ENCODE measurements around the gene CNGB1.

Gene CNGB1

DNA sequence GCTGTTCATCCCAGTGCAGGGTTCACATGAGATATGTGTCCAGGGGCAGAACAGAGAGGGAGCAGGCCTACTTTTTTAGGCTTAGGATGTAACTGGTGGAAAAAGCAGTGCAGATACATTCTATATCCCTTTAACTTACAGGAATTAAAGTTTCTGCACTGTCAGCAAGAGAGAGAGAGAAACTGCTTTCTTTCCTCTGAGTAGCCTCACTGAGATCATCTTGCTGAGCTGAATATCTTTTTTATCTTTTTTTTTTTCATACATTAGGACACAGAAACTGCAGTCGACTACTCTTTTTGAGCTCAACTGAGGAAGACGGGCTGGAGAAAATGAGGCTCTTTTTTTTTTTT, 50.1 kb downstream of the CNGB1 start:
- no peak overlapping the region for H3K27ac ChIP-seq (replicated peaks; ENCODE audit: low read length)
- no peaks in the 10 kb centered on the region for H3K9me3 ChIP-seq (replicated peaks in 1 of 2; ENCODE audit: control insufficient read depth in 2 of 2, insufficient read depth in 1 of 2, low read depth in 1 of 2, low read length in 2 of 2)
- H2AK5ac ChIP-seq (ENCODE audit: low read depth, low read length) = no peak overlapping the region
- no peak overlapping the region for H3K4me2 ChIP-seq (ENCODE audit: insufficient read depth, low read length, poor library complexity, severe bottlenecking)
- no peak overlapping the region for H4K91ac ChIP-seq (ENCODE audit: low read depth, low read length, poor library complexity)
- H3K14ac ChIP-seq (ENCODE audit: low read length) = no peak overlapping the region
- H3K4ac ChIP-seq (ENCODE audit: low read length) = no peak overlapping the region
- no peak overlapping the region for H2BK12ac ChIP-seq (ENCODE audit: low read length)
- H2AFZ ChIP-seq (ENCODE audit: low read length) = no peak overlapping the region
- H3K18ac ChIP-seq (ENCODE audit: low read length) = no peak overlapping the region
- no peak overlapping the region for H3K9ac ChIP-seq (ENCODE audit: low read depth, low read length, poor library complexity)
- H4K8ac ChIP-seq (ENCODE audit: low read depth, low read length) = no peak overlapping the region
- no peaks in the 10 kb centered on the region for H3K36me3 ChIP-seq (replicated peaks in 1 of 2; ENCODE audit: control insufficient read depth in 2 of 2, insufficient read depth in 2 of 2, low read length in 2 of 2)
- no peaks in the 10 kb centered on the region for H3K79me1 ChIP-seq (ENCODE audit: low read depth, low read length)
- no peak for DNase-seq (ENCODE audit: low spot score)
- H3K4me1 ChIP-seq (ENCODE audit: control insufficient read depth in 2 of 2, insufficient read depth in 1 of 2, low read depth in 1 of 2, low read length in 2 of 2) = no peaks in the 10 kb centered on the region
- no peak overlapping the region for H3K4me3 ChIP-seq (ENCODE audit: low read length in 2 of 2)
- H2BK5ac ChIP-seq (ENCODE audit: low read length) = no peak overlapping the region
- no peak overlapping the region for H2BK15ac ChIP-seq (ENCODE audit: low read length)
- H3K27me3 ChIP-seq (ENCODE audit: control insufficient read depth in 3 of 3, insufficient read depth in 3 of 3, low read depth in 1 of 3, low read length in 3 of 3) = peaks cover 0 to 9% (median 0%) of the 10 kb centered on the region in 3 experiments
- no peak overlapping the region for H2BK120ac ChIP-seq (ENCODE audit: low read depth, low read length)
- no peak overlapping the region for H3K23ac ChIP-seq (ENCODE audit: low read depth, low read length, poor library complexity)
- WGBS, 2 donors (ENCODE audit: extremely low coverage in 2 of 2, insufficient read length in 2 of 2, insufficient replicate concordance in 1 of 2) = no CpG with 5 or more reads among the region's 2 CpGs

DNA sequence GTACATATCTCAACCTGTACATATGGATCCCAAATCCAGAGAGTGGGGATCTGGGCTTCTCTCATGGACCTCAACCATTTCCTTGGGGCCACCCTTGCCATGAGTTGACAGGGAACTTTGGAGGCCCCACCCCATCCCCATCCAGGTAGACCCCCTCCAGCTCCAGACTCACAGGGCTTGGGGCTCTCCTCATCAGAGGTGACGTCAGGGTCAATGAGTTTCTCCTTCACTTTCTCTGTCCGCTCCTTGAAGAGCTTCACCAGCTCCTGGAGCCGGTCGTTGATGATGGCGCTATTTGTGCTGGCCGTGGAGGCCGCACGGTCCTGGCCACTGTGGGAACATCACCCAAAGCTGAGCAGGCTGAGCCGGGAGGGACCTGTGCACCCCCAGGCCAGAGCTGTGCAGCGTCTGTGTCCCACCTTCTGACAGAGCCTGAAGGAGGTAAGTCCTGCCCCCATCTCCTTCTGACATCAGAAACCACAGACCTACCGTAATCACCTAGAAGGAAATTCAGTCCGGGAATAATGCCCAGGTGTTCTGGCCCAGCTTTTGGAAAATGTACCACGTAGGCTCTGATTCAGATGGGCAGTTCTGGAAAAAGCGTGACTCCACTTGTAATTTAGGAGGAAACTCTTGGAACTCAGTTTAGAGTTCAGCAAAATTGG, 50.6 kb downstream of the CNGB1 start:
- H3K4me2 ChIP-seq (ENCODE audit: insufficient read depth, low read length, poor library complexity, severe bottlenecking) = no peak overlapping the region
- no peaks in the 10 kb centered on the region for H3K9me3 ChIP-seq (replicated peaks in 1 of 2; ENCODE audit: control insufficient read depth in 2 of 2, insufficient read depth in 1 of 2, low read depth in 1 of 2, low read length in 2 of 2)
- H2BK5ac ChIP-seq (ENCODE audit: low read length) = no peak overlapping the region
- peak overlapping the region; percentile 51 for H2BK15ac ChIP-seq (ENCODE audit: low read length)
- no peak overlapping the region for H3K14ac ChIP-seq (ENCODE audit: low read length)
- H3K4me1 ChIP-seq (ENCODE audit: control insufficient read depth in 2 of 2, insufficient read depth in 1 of 2, low read depth in 1 of 2, low read length in 2 of 2) = no peaks in the 10 kb centered on the region
- no CpG with 5 or more reads among the region's 14 CpGs for WGBS, 2 donors (ENCODE audit: extremely low coverage in 2 of 2, insufficient read length in 2 of 2, insufficient replicate concordance in 1 of 2)
- no peaks in the 10 kb centered on the region for H3K36me3 ChIP-seq (replicated peaks in 1 of 2; ENCODE audit: control insufficient read depth in 2 of 2, insufficient read depth in 2 of 2, low read length in 2 of 2)
- no peak for DNase-seq (ENCODE audit: low spot score)
- no peak overlapping the region for H3K27ac ChIP-seq (replicated peaks; ENCODE audit: low read length)
- no peak overlapping the region for H2BK12ac ChIP-seq (ENCODE audit: low read length)
- H4K8ac ChIP-seq (ENCODE audit: low read depth, low read length) = no peak overlapping the region
- no peak overlapping the region for H3K4ac ChIP-seq (ENCODE audit: low read length)
- H4K91ac ChIP-seq (ENCODE audit: low read depth, low read length, poor library complexity) = no peak overlapping the region
- no peak overlapping the region for H2BK120ac ChIP-seq (ENCODE audit: low read depth, low read length)
- H2AFZ ChIP-seq (ENCODE audit: low read length) = no peak overlapping the region
- no peaks in the 10 kb centered on the region for H3K79me1 ChIP-seq (ENCODE audit: low read depth, low read length)
- H3K4me3 ChIP-seq (ENCODE audit: low read length in 2 of 2) = no peak overlapping the region
- peak overlapping the region; percentile 54 for H3K18ac ChIP-seq (ENCODE audit: low read length)
- H2AK5ac ChIP-seq (ENCODE audit: low read depth, low read length) = peak overlapping the region; percentile 32
- no peak overlapping the region for H3K23ac ChIP-seq (ENCODE audit: low read depth, low read length, poor library complexity)
- H3K9ac ChIP-seq (ENCODE audit: low read depth, low read length, poor library complexity) = no peak overlapping the region
- H3K27me3 ChIP-seq (ENCODE audit: control insufficient read depth in 3 of 3, insufficient read depth in 3 of 3, low read depth in 1 of 3, low read length in 3 of 3) = peaks cover 0 to 10% (median 0%) of the 10 kb centered on the region in 3 experiments

DNA sequence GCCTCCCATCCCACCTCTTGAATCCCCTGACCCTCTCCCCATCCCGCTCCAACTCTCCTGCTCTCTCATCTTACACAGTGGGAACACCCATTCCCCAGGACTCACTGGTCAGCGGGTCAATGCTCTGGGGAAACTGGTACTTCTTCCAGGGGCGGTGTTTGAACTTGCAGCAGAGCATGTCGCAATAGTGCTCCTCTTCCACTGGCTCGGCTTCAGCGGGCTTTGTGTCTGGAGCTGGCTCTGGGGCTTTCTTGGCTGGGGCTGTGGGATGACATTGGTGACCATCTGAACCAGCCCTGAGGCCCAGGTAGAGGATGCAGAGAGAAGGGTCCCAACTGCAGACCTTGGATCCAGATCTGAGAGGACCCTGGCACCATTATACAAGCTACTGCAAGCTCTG, 51.9 kb downstream of the CNGB1 start:
- Histone ChIP-seq H3K4me1 (ENCODE audit: control insufficient read depth in 2 of 2, insufficient read depth in 1 of 2, low read depth in 1 of 2, low read length in 2 of 2) (no peaks in the 10 kb centered on the region), H3K79me1 (ENCODE audit: low read depth, low read length) (no peaks in the 10 kb centered on the region), H3K23ac (ENCODE audit: low read depth, low read length, poor library complexity) (peak overlapping the region; percentile 11), H3K4me2 (ENCODE audit: insufficient read depth, low read length, poor library complexity, severe bottlenecking) (no peak overlapping the region), H4K8ac (ENCODE audit: low read depth, low read length) (no peak overlapping the region), H2AK5ac (ENCODE audit: low read depth, low read length) (no peak overlapping the region), H3K9ac (ENCODE audit: low read depth, low read length, poor library complexity) (no peak overlapping the region), H4K91ac (ENCODE audit: low read depth, low read length, poor library complexity) (no peak overlapping the region), H3K36me3 (replicated peaks in 1 of 2; ENCODE audit: control insufficient read depth in 2 of 2, insufficient read depth in 2 of 2, low read length in 2 of 2) (no peaks in the 10 kb centered on the region), H2BK15ac (ENCODE audit: low read length) (no peak overlapping the region), H3K18ac (ENCODE audit: low read length) (no peak overlapping the region), H3K4ac (ENCODE audit: low read length) (no peak overlapping the region), H3K9me3 (replicated peaks in 1 of 2; ENCODE audit: control insufficient read depth in 2 of 2, insufficient read depth in 1 of 2, low read depth in 1 of 2, low read length in 2 of 2) (no peaks in the 10 kb centered on the region), H3K27me3 (ENCODE audit: control insufficient read depth in 3 of 3, insufficient read depth in 3 of 3, low read depth in 1 of 3, low read length in 3 of 3) (peaks cover 0 to 10% (median 0%) of the 10 kb centered on the region in 3 experiments), H3K4me3 (ENCODE audit: low read length in 2 of 2) (no peak overlapping the region), H3K14ac (ENCODE audit: low read length) (no peak overlapping the region), H3K27ac (replicated peaks; ENCODE audit: low read length) (no peak overlapping the region), H2BK120ac (ENCODE audit: low read depth, low read length) (no peak overlapping the region), H2BK5ac (ENCODE audit: low read length) (no peak overlapping the region), H2BK12ac (ENCODE audit: low read length) (no peak overlapping the region), H2AFZ (ENCODE audit: low read length) (no peak overlapping the region)
- no CpG with 5 or more reads among the region's 6 CpGs for WGBS, 2 donors (ENCODE audit: extremely low coverage in 2 of 2, insufficient read length in 2 of 2, insufficient replicate concordance in 1 of 2)
- DNase-seq (ENCODE audit: low spot score) = no peak

DNA sequence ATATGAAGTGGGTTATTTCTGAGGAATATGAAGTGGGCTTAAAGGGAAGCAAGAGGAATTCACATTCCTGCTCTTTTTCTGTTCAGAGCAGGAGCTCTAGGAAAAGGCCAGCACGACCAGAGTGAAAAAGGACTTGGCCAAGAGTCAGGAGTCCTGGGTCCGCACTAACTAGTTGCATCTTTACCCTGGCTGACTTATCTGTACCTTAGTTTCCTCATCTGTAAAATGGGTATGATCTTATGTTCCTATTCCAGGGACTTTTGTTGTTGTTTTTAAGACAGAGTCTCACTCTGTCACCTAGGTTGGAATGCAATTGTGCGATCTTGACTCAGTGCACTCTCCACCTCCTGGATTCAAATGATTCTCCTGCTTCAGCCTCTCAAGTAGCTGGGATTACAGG, 52.5 kb downstream of the CNGB1 start:
- H2BK120ac ChIP-seq (ENCODE audit: low read depth, low read length) = no peak overlapping the region
- H2BK5ac ChIP-seq (ENCODE audit: low read length) = no peak overlapping the region
- no peak overlapping the region for H2BK12ac ChIP-seq (ENCODE audit: low read length)
- H3K79me1 ChIP-seq (ENCODE audit: low read depth, low read length) = no peaks in the 10 kb centered on the region
- H3K9me3 ChIP-seq (replicated peaks in 1 of 2; ENCODE audit: control insufficient read depth in 2 of 2, insufficient read depth in 1 of 2, low read depth in 1 of 2, low read length in 2 of 2) = no peaks in the 10 kb centered on the region
- H4K91ac ChIP-seq (ENCODE audit: low read depth, low read length, poor library complexity) = no peak overlapping the region
- H3K36me3 ChIP-seq (replicated peaks in 1 of 2; ENCODE audit: control insufficient read depth in 2 of 2, insufficient read depth in 2 of 2, low read length in 2 of 2) = no peaks in the 10 kb centered on the region
- H2AK5ac ChIP-seq (ENCODE audit: low read depth, low read length) = no peak overlapping the region
- H3K9ac ChIP-seq (ENCODE audit: low read depth, low read length, poor library complexity) = no peak overlapping the region
- H2BK15ac ChIP-seq (ENCODE audit: low read length) = no peak overlapping the region
- H2AFZ ChIP-seq (ENCODE audit: low read length) = no peak overlapping the region
- no peak overlapping the region for H3K18ac ChIP-seq (ENCODE audit: low read length)
- H4K8ac ChIP-seq (ENCODE audit: low read depth, low read length) = no peak overlapping the region
- H3K4ac ChIP-seq (ENCODE audit: low read length) = no peak overlapping the region
- H3K27me3 ChIP-seq (ENCODE audit: control insufficient read depth in 3 of 3, insufficient read depth in 3 of 3, low read depth in 1 of 3, low read length in 3 of 3) = peaks cover 0 to 10% (median 0%) of the 10 kb centered on the region in 3 experiments
- no CpG with 5 or more reads among the region's 3 CpGs for WGBS, 2 donors (ENCODE audit: extremely low coverage in 2 of 2, insufficient read length in 2 of 2, insufficient replicate concordance in 1 of 2)
- H3K14ac ChIP-seq (ENCODE audit: low read length) = no peak overlapping the region
- H3K4me1 ChIP-seq (ENCODE audit: control insufficient read depth in 2 of 2, insufficient read depth in 1 of 2, low read depth in 1 of 2, low read length in 2 of 2) = no peaks in the 10 kb centered on the region
- no peak overlapping the region for H3K27ac ChIP-seq (replicated peaks; ENCODE audit: low read length)
- no peak overlapping the region for H3K4me2 ChIP-seq (ENCODE audit: insufficient read depth, low read length, poor library complexity, severe bottlenecking)
- H3K4me3 ChIP-seq (ENCODE audit: low read length in 2 of 2) = no peak overlapping the region
- DNase-seq (ENCODE audit: low spot score) = no peak
- no peak overlapping the region for H3K23ac ChIP-seq (ENCODE audit: low read depth, low read length, poor library complexity)
